GM19193 (cell line): Measurements from ENCODE around the gene OPCML.

Experiments used
- POLR2A ChIP-seq: IDR thresholded peaks from 4 replicates; pipeline ENCODE4 v1.6.1; 2011; ENCODE audit not compliant: insufficient read depth, insufficient read length; ENCODE audit errors: extremely low read depth

Gene OPCML

GRCh38 chr11:133053124-133053776 is 479.1 kb downstream of the OPCML start:
- TF ChIP-seq POLR2A: no peak

DNA sequence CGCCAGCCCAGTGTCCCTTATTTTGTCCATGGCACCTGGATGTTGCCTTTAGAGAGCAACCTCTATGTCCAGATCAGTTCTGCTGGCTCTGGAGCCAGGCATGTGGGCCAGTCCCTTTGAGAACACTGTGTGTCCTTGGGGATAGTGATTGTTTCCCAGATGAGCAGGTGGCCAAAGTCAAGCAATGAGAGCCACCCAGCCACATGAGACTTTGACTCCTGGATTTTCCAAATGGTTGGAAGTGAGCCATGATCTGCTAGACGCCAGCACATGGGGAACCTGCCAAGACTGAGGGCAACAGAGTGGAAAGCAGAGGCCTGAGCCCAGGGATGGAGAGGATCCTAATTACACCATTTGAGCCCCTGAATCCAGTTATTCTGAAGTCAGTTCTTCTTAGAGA is 479.8 kb downstream of the OPCML start:
- no peak for TF ChIP-seq POLR2A

GRCh38 chr11:133049244-133050019 is 482.9 kb downstream of the OPCML start:
- no peak for TF ChIP-seq POLR2A

GRCh38 chr11:133048270-133048669 is 484.0 kb downstream of the OPCML start:
- no peak for TF ChIP-seq POLR2A

GRCh38 chr11:133047771-133048115 is 484.6 kb downstream of the OPCML start:
- TF ChIP-seq POLR2A: no peak

GRCh38 chr11:133047036-133047770 is 485.1 kb downstream of the OPCML start:
- TF ChIP-seq POLR2A: no peak

GRCh38 chr11:133046252-133046651 is 486.0 kb downstream of the OPCML start:
- no peak for TF ChIP-seq POLR2A

- TF ChIP-seq POLR2A: no peak
Measured at GRCh38 chr11:133041928-133042882, 490.1 kb downstream of the OPCML start.

- TF ChIP-seq POLR2A: no peak
Measured at GRCh38 chr11:133041181-133041580, 491.1 kb downstream of the OPCML start.

DNA sequence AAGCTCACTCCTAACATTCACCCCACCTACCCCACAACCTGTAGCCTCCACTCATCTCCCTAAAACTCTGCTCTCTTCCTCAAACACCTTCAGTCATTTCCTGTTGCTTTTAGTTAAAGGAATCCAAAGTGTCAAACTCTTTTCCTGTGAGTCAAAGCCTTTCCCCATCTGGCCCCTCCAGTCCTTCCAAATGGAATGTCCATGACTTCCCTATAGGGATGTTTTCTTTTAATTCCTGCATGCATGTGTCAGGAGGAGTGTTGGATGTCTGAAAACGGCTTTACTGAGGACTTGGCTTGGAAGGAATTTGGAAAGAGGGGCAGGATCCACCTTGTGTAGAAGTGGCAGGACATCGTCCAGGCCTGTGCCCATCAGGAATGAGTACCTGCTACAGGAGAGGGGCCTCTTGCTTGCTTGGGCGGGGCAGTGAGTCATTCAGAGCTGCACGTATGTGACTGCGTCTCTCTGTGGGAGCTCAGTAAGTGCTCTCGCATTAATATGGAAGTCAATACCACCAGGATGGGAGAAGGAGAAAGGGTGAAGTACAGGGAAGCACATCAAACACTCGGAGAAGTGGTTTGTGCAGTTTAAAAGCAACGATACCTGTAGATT is 491.9 kb downstream of the OPCML start:
- no peak for TF ChIP-seq POLR2A

- TF ChIP-seq POLR2A: no peak
Measured at GRCh38 chr11:133038850-133039249, 493.5 kb downstream of the OPCML start.

- TF ChIP-seq POLR2A: no peak
Measured at GRCh38 chr11:133034929-133035328, 497.4 kb downstream of the OPCML start.

DNA sequence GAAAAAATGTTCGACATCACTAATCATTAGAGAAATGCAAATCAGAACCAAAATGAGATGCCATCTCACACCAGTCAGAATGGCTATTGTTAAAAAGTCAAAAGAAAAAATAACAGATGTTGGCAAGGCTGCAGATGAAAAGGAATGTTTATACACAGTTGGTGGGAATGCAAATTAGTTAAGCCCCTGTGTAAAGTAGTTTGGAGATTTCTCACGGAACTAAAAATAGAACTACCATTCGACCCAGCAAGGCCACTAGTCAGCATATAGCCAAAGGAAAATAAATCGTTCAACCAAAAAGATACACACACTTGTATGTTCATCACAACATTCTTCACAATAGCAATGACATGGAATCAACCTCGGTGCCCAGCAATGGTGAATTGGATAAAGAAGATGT is 503.2 kb downstream of the OPCML start:
- no peak for TF ChIP-seq POLR2A

DNA sequence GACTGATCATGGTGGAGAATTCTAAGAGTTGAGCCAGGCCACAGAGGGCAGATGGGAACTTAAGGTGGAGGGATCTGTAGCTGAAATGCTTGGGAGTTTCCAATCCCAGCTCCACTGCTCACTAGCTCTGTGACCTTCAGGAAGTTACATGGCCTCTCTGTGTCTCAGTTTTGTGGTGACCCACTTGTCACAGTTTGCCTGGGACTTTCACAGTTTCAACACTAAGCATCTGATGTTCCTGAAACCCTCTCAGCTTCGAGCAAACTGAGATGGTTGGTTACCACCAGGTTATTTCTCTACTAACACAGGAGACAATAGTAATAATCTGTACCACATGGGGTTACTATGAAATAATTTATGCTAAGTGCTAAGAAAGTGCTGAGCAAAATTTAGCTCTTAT is 505.3 kb downstream of the OPCML start:
- no peak for TF ChIP-seq POLR2A
